Measurements from ENCODE around the gene PITPNM3.

GRCh38 chr17:6591599-6592158 lies 35.3 kb upstream of the PITPNM3 start:
- TF ChIP-seq CTCF (IDR thresholded peaks at IDR 0.05), result no peak
- no peak for TF ChIP-seq POLR2A (IDR thresholded peaks at IDR 0.05)
